Jurkat, Clone E6-1 (cell line): ENCODE data around the gene CACNA1A.

Experiments
- DNase-seq: peaks from one replicate; pipeline ENCODE4 v3.0.0-alpha.2; 2011; ENCODE audit warnings: low read depth, low spot score
- H3K4me3 ChIP-seq: 2 replicates; pipeline ENCODE4 v1.5.1; 2011; ENCODE audit warnings: mild to moderate bottlenecking, low read length, control low read depth, moderate library complexity

Gene CACNA1A

DNA sequence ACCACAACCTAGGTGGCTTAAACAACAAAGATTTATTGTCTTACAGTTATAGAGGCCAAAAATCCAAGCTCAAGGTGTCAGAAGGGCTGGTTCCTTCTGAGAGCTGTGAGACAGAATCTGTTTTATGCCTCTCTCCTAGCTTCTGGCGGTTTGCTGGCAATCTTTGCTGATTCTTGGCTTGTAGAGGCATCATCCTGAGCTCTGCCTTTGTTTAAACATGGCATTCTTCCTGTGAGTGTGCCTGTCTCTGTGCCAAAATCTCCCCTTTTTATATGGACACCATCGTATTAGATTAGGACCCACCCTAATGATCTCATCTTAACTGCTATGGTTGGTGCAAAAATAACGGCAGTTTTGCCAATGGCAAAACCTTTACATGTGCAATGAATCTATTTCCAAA is 169.1 kb downstream of the CACNA1A start:
- DNase-seq: no peak
- no peak overlapping the region for H3K4me3 ChIP-seq

DNA sequence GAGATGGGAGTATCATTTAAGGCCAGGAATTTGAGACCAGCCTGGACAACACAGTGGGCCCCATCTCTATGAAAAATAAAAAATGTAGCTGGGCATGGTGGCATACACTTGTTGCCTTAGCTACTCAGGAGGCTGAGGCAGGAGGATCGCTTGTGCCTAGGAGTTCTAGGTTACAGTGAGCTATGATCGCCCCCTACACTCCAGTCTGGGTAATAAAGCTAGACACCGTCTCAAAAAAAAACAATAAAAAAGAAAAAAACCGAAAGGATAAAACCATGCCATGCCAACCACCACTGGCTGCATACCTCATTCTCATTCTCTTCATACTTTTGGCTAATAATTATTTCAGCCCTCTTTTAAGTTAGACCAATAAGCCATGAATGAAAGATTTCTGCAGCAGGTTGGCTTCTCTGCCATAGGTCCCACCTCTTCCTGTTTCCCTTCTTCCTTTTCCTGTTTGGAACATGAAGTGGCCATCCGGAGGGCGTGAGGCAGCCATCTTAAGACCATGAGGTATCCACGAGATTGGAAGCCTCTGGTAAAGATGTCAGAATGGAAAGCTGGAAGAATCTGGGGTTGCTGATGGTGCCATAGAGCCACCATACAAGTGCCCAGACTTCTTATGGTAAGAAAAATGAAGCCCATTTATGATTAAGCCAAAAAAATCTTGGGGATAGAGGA is 171.3 kb downstream of the CACNA1A start:
- H3K4me3 ChIP-seq: no peak overlapping the region
- DNase-seq: peak; percentile 10

- H3K4me3 ChIP-seq: no peak overlapping the region
- DNase-seq: no peak
Measured at GRCh38 chr19:13330285-13330684, 176.0 kb downstream of the CACNA1A start.

DNA sequence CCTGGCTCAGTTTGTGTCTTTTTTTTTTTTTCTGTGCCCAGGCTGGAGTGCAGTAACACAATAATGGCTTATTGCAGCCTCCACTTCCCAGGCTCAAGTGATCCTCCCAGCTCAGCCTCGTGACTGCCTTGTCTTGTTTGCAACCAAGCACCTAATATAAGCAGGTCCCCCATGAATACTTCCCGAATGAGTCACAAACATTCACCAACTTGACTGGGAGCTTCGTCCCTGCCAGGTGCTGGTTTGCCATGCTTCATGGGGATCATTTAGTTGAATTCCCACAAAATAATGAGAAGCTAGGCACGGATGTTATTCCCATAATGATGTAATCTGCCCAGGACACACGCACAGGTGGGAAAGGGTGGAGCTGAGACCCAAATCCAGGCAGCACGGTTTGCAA is 176.5 kb downstream of the CACNA1A start:
- no peak overlapping the region for H3K4me3 ChIP-seq
- DNase-seq: no peak

- H3K4me3 ChIP-seq: no peak overlapping the region
- no peak for DNase-seq
Measured at GRCh38 chr19:13328241-13328640, 178.0 kb downstream of the CACNA1A start.

GRCh38 chr19:13319526-13319925 is 186.8 kb downstream of the CACNA1A start:
- no peak for DNase-seq
- no peak overlapping the region for H3K4me3 ChIP-seq

DNA sequence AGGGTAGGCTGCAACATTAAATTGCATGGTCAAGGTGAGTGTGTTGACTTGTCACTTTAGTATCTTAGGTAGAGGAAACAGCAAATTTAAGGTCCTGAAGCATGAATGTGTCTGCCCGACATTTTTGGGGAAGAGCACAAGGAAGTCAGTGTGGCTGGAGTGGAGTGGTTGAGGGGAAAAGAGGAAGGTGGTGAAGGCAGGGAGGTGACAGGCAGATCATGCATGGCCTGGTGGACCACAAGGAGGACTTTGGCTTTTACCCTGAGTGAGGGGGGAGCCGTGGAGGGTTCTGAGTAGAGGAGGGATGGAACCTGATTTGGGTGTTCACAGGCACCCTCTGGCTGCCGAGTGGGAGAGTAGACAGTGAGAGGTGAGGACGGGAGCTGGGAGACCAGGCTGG is 188.1 kb downstream of the CACNA1A start:
- no peak for DNase-seq
- H3K4me3 ChIP-seq: no peak overlapping the region

DNA sequence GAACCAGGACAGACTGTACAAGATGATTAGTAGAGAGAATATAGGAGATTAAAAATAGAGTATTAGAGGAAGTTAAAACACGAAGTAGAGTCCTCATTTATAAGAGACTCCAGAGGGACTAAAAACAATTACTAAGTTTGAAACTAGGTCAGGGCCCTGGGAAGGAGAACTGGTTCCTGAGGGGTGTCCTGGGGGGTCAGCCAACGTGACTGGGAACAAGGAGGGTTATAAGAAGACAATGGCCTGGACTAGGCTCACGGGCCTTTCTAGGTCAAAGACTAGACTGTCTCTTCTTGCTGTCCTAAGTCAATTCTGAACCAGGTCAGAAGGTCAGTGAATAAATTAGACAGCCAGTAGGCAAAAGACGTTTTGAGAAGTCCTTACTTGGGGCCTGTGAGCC is 190.8 kb downstream of the CACNA1A start:
- no peak for DNase-seq
- H3K4me3 ChIP-seq: no peak overlapping the region

DNA sequence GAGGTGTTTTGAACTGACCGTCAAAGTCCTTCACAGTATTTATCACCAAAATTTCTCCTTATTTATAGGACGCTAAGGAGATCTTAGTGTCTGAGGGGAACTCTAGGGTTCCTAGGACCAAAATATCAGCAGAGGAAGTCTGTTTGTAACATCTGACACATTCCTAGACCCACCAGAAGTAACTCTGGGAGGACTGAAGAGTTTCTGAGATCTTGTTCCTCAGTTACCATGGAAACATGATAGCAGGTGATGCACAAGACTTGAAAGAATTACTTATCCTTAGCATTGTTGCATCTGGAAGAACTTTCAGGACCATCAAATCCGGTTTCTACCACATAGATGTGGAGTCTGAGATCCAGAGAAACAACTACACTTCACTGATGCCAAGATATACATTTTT is 191.5 kb downstream of the CACNA1A start:
- no peak for DNase-seq
- H3K4me3 ChIP-seq: no peak overlapping the region

- H3K4me3 ChIP-seq: no peak overlapping the region
- DNase-seq: no peak
Measured at GRCh38 chr19:13313875-13314274, 192.4 kb downstream of the CACNA1A start.

DNA sequence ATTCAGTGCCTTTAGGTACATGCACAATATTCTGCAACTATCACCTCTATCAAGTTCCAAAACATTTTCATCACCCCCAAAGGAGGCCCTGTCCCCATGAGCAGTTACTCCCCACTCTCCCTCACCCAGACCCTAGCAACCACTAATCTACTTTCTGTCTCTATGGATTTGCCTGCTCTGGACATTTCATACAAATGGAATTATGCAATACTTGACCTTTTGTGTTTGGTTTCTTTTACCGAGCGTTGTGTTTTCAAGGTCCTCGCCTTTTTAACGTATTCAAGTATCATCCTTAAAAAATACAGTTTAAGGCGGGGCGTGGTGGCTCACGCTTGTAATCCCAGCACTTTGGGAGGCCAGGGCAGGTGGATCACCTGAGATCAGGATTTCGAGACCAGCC is 196.4 kb downstream of the CACNA1A start:
- DNase-seq: no peak
- H3K4me3 ChIP-seq: no peak overlapping the region

GRCh38 chr19:13303381-13304129 is 202.7 kb downstream of the CACNA1A start:
- DNase-seq: no peak
- no peak overlapping the region for H3K4me3 ChIP-seq

- no peak overlapping the region for H3K4me3 ChIP-seq
- DNase-seq: no peak
Measured at GRCh38 chr19:13302526-13303270, 203.6 kb downstream of the CACNA1A start.

DNA sequence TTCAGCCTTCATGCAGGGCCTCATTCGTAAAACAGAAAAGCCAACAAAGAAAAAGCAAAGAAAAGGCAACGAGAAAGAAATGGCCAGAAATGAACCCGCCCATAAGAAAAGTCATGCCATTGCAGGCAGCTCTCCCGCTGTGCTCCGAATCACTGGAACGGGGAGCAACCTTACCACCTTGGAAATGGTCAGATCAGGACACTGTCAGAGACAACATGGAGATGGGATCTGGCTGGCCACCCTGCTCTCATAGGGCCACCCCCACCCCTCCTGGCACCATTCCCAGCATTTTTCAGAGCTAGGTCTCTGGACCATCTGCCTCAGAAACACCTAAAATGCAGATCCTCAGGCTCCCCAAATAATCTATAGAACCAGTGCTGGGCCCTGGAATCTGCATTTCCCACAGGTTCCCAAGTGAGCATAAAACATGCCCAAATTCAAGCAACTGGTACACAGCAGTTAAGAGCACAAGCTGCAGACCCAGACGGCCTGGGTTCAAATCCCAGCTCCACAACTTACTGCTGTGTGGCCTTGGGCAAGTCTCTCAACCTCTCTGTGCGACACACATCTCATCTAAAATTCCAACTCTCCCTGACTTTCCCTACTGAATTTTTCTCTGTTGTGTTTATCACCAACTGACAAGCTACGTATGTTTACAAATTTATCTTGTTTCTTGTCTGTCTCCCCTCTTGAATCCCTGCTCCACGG is 204.5 kb downstream of the CACNA1A start:
- DNase-seq: no peak

GRCh38 chr19:13300421-13301030 is 205.8 kb downstream of the CACNA1A start:
- no peak for DNase-seq

More for the DNA sequence above, 204.5 kb downstream of the CACNA1A start:
- no peak overlapping the region for H3K4me3 ChIP-seq

GRCh38 chr19:13299838-13300237 is 206.4 kb downstream of the CACNA1A start:
- DNase-seq: no peak
- H3K4me3 ChIP-seq: no peak overlapping the region

More at GRCh38 chr19:13300421-13301030, 205.8 kb downstream of the CACNA1A start:
- H3K4me3 ChIP-seq: no peak overlapping the region

- DNase-seq: no peak
- no peak overlapping the region for H3K4me3 ChIP-seq
Measured at GRCh38 chr19:13298565-13299481, 207.5 kb downstream of the CACNA1A start.

DNA sequence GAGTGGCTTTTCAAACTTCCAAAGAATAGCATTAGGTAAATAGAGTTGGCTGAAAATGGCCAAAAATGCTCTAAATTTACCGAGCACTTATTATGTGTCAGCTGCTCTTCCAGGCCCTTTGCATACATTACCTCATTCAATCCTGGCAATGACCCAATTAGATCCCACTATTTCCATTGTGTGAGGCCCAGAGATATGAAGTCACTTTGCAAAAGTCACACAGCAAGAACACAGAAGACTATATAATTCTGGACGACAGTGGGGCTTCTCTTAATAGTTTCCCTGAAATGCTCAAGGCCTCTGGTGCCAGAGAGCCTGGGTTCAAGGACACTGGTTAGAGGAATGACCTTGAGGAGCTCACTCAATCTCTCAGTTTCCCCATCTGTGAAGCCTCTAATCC is 209.3 kb downstream of the CACNA1A start:
- H3K4me3 ChIP-seq: no peak overlapping the region
- no peak for DNase-seq
